Activated CD4-positive, alpha-beta T cell treated with anti-CD3 and anti-CD28 coated beads for 1 hour (primary cell): ENCODE measurements around the gene XKR8.

Source experiments
- DNase-seq: peaks from one replicate; pipeline ENCODE4 v3.0.0-alpha.2; 2020

XKR8 gene

GRCh38 chr1:27957655-27958054 lies 2.1 kb upstream of the XKR8 start:
- DNase-seq = no peak

- no peak for DNase-seq
These were observed 1.3 kb upstream of the XKR8 start for GRCh38 chr1:27958513-27958912.

DNA sequence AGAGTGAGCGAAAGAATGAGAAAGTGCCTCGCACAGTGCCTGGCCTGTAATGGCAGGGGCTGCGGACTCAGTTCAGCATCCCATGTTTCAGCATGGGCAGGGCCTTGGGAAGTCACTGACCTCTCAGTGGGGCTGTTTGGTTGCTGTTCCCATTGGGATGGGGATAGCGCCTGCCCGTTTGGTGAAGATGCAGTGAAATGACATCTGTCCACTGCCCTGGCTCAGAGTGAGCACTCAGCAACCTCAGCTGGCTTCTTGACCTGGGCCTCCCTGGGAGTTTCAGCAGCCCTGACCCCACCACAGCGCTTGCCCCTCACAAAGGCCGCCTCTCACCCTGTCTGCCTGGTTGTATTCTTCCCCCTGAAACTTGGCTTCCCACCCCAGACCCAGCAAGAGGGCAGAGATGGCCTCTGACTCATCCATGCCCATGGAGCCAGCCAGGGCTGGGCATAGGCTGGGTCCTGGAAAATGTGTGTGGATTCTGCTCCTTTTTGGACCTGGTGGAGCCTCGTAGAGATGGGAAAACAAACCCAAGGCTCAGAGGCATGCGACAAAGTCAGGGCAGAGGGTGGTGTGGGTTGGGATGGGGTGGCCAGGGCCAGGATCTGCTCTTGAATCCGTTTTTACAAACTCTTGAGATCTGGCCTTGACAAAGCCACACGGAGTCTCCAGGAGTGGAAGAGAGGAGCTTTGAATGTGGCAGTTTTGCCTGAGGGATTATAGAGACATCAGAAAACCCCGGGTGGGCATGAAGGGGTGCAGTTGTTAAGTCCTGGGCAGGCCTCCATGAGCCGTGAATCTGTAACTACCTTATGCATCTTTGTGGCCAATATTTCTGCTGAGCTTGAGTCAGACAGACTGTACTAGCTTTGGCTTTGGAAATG lies 1.2 kb downstream of the XKR8 start:
- no peak for DNase-seq

- DNase-seq = no peak
These were observed 2.0 kb downstream of the XKR8 start for GRCh38 chr1:27961646-27962221.

DNA sequence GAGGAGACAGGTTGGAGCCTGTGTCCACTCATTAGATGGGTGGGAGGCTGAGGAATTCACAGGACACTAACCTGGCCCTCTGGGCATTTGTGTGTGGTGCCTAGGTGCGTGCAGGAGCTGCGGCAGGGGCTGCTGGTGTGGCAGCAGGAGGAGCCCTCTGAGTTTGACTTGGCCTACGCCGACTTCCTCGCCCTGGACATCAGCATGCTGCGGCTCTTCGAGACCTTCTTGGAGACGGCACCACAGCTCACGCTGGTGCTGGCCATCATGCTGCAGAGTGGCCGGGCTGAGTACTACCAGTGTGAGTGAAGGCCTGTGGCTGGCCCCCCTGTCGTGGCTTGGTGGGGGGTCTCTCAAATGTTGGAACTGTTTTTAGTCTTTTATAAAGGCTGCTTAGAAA lies 3.6 kb downstream of the XKR8 start:
- DNase-seq = no peak

- DNase-seq = no peak
These were observed 6.8 kb downstream of the XKR8 start for GRCh38 chr1:27966402-27967105.

DNA sequence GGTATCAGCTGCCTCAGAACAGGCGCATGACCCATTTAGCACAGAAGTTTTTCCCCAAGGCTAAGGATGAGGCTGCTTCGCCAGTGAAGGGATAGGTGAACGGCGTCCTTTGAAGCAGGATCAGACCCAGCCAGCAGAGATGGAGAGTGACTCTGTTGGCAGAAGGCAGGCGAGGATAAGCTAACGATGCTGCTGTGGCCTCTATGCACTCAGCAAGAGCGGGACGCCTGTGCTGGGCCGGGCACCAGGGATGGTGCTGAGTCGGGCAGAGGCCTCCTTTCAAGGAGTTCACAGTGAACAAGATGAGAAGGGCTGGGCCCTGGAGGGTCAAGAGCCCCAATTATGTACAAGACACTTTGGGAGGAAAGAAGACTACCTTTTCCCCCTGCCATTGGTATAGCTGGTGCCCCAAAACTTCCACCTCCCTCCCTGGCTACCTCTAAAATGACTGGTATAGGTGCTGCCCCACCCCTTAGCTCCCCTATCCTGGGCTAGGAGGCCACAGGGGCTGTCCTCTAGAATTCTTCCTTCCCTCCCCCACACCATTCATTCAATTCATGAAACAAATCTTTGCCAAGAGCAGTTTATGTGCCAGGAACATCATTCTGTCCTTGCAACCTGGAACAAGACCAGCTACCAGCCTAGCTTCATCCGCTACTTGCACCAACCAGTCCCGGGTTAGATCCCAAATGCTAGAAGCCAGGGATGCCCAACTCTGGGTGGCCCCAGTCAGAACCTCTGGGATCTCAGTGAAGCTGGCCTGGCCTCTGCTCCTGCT lies 7.5 kb downstream of the XKR8 start:
- DNase-seq = no peak

DNA sequence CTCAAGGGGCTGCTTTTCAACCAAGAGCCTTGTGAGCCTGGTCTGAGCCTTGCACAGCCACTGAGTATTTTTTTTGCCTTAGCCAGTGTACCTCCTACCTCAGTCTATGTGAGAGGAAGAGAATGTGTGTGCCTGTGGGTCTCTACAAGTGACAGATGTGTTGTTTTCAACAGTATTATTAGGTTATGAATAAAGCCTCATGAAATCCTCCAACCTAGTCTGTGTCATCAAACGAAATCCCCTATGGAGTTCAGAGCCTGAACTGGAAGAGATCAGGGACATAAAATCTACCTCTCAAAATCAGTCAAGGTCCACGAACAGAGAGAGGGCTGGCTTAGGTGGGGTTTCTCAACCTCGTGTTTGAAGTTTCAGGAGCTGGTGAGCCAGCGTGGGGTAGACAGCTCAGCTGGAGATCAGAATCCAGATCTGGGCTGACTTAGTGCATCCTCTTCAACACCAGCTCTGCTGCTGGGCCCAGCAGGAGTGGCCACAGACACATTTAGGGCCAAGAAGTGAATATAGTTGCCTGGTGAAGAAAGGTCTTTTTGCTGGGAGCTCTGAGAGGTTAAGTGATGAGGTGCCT lies 8.2 kb downstream of the XKR8 start:
- DNase-seq = no peak

- no peak for DNase-seq
These were observed 8.9 kb downstream of the XKR8 start for GRCh38 chr1:27968692-27969091.

DNA sequence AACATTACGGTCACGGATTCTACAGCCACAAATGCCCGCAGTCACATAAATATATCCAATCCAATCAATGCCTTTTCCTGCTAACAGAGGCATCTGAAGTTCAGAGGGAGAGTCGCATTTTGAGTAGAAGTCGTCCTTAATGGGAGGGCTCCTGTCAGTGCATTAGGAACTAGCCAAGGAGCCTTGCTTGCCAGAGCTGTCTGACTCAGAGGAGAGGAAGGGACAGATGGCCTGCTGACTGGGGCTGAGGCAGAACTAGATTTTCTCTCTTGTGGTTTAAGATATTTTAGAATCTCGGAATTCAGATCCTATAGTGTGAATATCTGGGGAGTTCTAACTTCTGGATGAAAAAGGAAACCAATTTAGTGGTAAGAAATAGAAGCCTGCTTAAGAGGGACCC lies 10.6 kb downstream of the XKR8 start:
- DNase-seq = no peak

DNA sequence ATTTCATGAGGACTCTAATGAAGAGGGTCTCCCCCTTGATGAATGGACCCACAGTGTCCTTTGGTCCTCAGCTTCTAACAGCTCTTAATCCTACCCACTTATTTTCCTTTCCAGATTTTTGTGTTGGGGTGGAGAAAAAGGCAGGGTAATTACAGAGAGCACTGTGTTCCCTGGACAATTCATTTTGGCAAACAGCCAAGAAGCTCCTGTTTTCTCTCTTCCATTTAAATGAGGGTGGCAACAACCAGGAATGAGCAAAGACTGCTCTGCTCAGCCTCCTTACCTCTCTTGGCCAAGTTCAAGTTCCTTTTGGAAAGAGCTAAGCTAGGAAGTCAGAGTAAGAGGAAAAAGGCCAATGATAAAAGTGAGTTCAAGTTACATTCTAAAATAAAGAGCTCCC lies 11.9 kb downstream of the XKR8 start:
- no peak for DNase-seq

GRCh38 chr1:27972141-27972540 lies 12.4 kb downstream of the XKR8 start:
- no peak for DNase-seq

- DNase-seq = no peak
These were observed 14.1 kb downstream of the XKR8 start for GRCh38 chr1:27973771-27974416.

DNA sequence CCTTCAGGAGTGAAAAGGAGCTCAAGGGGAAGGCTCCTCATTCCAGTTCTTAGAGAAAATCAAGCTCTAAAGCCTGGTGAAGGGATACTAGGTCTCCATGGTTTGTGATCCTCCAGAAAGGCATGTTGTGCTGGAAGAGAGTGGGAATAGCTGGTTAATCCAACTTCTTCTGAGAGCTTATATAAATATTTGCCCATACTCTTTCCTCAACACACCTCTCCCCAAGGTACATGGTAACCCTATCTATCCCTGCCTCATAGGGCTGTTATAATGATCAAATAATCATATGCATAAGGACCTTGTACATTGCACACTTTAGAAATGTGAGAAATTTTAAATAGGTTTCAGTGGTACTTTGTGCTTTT lies 14.6 kb downstream of the XKR8 start:
- no peak for DNase-seq

DNA sequence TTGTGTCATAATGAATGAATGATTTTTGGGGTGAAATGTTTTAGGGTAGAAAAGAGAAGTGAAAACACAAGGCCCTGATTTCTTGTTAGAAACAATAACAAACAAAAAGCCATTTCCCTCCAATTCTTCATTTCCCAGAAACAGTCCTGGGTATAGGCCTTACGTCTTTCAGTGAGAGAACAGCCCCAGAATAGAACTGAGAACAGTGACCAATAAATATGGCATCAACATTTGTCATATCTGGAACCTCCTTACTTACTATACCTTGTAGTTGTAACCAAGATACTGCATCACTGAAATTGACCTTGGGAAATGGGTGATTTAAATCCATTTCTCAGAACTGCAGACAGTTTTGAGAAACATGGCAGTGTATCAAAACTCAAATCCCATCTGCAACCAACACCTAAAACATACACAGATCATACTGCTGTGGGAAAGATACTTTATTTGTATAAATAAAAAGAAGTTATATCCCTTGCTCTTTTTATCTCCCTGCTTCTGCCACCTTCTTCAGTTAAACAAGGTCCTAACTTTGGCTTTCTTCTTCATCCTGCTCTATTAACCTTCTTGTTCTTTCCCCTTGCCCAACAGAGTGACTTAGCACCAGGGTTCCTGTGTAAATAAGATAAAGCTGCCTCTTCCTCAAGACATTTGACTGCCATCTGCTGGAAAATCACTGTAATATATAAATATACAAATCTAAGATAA lies 19.5 kb downstream of the XKR8 start:
- no peak for DNase-seq

DNA sequence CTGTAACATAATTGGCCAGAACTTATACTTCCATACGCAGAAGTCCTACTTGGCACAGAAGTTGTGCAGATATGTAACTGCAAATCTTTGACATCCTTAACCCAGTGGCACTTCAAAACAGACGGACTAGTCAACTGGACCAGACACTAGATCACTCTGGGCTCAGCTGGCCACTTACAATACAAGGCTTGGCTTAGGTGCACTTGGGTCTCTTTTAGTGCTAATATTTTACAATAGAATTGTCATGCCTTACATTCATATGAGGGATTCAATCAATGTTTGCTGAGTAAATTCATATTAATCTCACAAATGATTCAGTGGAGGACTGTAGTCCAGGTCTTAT lies 20.1 kb downstream of the XKR8 start:
- DNase-seq = no peak

- DNase-seq = no peak
These were observed 20.6 kb downstream of the XKR8 start for GRCh38 chr1:27980216-27980845.

GRCh38 chr1:27981145-27981544 lies 21.4 kb downstream of the XKR8 start:
- DNase-seq = no peak

GRCh38 chr1:27990920-27991537 lies 31.3 kb downstream of the XKR8 start:
- DNase-seq = no peak

GRCh38 chr1:27992276-27992675 lies 32.5 kb downstream of the XKR8 start:
- DNase-seq = peak; percentile 34

DNA sequence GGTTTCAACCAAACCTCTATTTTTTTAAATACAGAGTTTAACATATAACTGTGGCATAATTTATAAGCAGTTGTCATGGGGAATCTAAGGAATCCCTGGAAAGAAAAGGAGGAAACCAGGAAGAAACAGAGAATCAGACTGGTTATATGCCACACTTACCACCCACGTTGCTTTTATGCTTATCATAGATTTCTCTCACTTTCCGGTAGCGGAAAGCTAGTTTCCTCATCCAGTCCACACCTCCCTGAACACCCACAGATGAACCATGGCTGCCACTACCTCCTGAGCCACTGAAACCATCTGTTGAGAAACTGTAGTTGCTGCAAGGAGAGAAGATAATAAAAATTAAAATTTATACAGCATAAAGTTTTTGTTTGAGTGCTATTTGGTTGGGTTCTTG lies 33.5 kb downstream of the XKR8 start:
- no peak for DNase-seq
